Activated CD8-positive, alpha-beta memory T cell treated with anti-CD3 and anti-CD28 coated beads, Interleukin-2, amount 10 ng/mL, durations not matched to agents 7 days and 5 days (primary cell): ENCODE measurements around the gene CHERP. TPM values are rescaled to one million over a fixed set of nuclear protein-coding genes. Genes with fewer than 3 reads are reported as not detected.

Experiments used
- total RNA-seq, 2 experiments: library from RNA; stranded (reverse); gene quantifications; one replicate each; pipeline ENCODE4 v1.2.3, GENCODE V29; 2021

The CHERP gene
- total RNA-seq, 2 experiments from 2014 or later = 66.5 to 74.5 TPM

Other genes starting within 250 kb of the CHERP start
- 100 to 1,000 TPM in 1 of 2 experiments, 10 to 100 TPM in 1; 62.1 to 124 TPM for gene KLF2, start 217.6 kb downstream of the CHERP start, total RNA-seq
- gene EPS15L1, start 70.5 kb downstream of the CHERP start, total RNA-seq = 10 to 100 TPM; 40.7 to 42.6 TPM
- not detected for gene CALR3, start 46.3 kb downstream of the CHERP start, total RNA-seq
- 1 to 10 TPM; 3.5 to 3.6 TPM for gene C19orf44, start 46.0 kb downstream of the CHERP start, total RNA-seq
- gene SLC35E1, start 30.0 kb upstream of the CHERP start, total RNA-seq = 10 to 100 TPM; 46.2 to 46.3 TPM
- 10 to 100 TPM; 16.0 to 21.3 TPM for gene MED26, start 85.8 kb upstream of the CHERP start, total RNA-seq
- 10 to 100 TPM; 55.4 to 60.0 TPM for gene SMIM7, start 117.7 kb upstream of the CHERP start, total RNA-seq
- under 1 TPM; 0.87 to 0.88 TPM for gene TMEM38A, start 118.7 kb upstream of the CHERP start, total RNA-seq
- gene NWD1, start 177.4 kb upstream of the CHERP start, total RNA-seq = not detected